Prostate gland (tissue), 2 donors: Measurements from ENCODE around the gene CCDC92B. TPM values are rescaled to one million over a fixed set of nuclear protein-coding genes. Genes with fewer than 3 reads are reported as not detected.

Experiments used
- DNase-seq: peaks from one replicate; pipeline ENCODE4 v3.0.0-alpha.2; 2019; ENCODE audit warnings: low spot score
- H3K27ac ChIP-seq, 2 donors: fragments of 200-600 bp; sonication (generic); 2 replicates each; pipeline ENCODE4 v1.5.1; 2017 to 2019
- H3K27me3 ChIP-seq: fragments of 200-600 bp; sonication (generic); replicated peaks from 2 replicates; pipeline ENCODE4 v1.5.1; 2019; ENCODE audit not compliant: insufficient read depth
- H3K36me3 ChIP-seq, 2 donors: fragments of 200-600 bp; sonication (generic); 1 replicate in 1 of 2; 2 replicates in 1 of 2; pipeline versions ENCODE4 v1.5.1 to v1.8.1; 2017 to 2019
- H3K4me1 ChIP-seq: fragments of 200-600 bp; sonication (generic); replicated peaks from 2 replicates; pipeline ENCODE4 v1.5.1; 2019
- H3K4me3 ChIP-seq, 2 donors: fragments of 200-600 bp; sonication (generic); 2 replicates each; pipeline ENCODE4 v1.5.1; 2017 to 2019
- H3K9me3 ChIP-seq: fragments of 200-600 bp; sonication (generic); 2 replicates; pipeline ENCODE4 v1.5.1; 2017
- POLR2A ChIP-seq: fragments of 450-650 bp; IDR thresholded peaks from one replicate; pipeline ENCODE4 v1.6.1; 2016; ENCODE audit warnings: antibody characterized with exemption, mild to moderate bottlenecking
- POLR2AphosphoS5 ChIP-seq: sonication (generic); formaldehyde crosslinking; IDR thresholded peaks from one replicate; pipeline ENCODE4 v1.6.1; 2017; ENCODE audit warnings: antibody characterized with exemption
- WGBS: methylation state at CpG from one replicate; pipeline ENCODE4 v1.1.5; 2018; 5-methylcytosine and 5-hydroxymethylcytosine counted together
- intact Hi-C: fragments of 100-400 bp; cut with DNase I; formaldehyde crosslinking; loops from one replicate; pipeline ENCODE4 v1.14.2; 2022
- total RNA-seq, 2 donors: library from RNA; depleted of rRNA; stranded (reverse); fragments of >200 nt; gene quantifications; one replicate each; pipeline ENCODE4 v1.1.0, GENCODE V29; 2016
- TF ChIP-seq, protein P1 (sequence below), 4 experiments: fragments of 200-600 bp in 2 of 4; fragments of 450-650 bp in 2 of 4; sonication (generic) in 2 of 4; IDR thresholded peaks; 1 replicate in 3 of 4; 2 replicates in 1 of 4; pipeline ENCODE4 v1.5.1; 2016 to 2019; ENCODE audit warnings: antibody characterized with exemption in 4 of 4, mild to moderate bottlenecking in 2 of 4, moderate library complexity in 2 of 4

The CCDC92B gene
- total RNA-seq, 2 donors from 2014 or later: 1.9 TPM; not detected in 1

- Histone ChIP-seq H3K4me3 (no peak overlapping the region), H3K36me3 (no peaks in the 10 kb centered on the region), H3K9me3 (no peaks in the 10 kb centered on the region), H3K4me1 (no peaks in the 10 kb centered on the region), H3K27me3 (no peaks in the 10 kb centered on the region), H3K27ac (no peak overlapping the region)
- 80% methylated on average over 10 of the region's 10 CpGs for WGBS
- intact Hi-C loops: no loop called here
- TF ChIP-seq, protein P1, sequence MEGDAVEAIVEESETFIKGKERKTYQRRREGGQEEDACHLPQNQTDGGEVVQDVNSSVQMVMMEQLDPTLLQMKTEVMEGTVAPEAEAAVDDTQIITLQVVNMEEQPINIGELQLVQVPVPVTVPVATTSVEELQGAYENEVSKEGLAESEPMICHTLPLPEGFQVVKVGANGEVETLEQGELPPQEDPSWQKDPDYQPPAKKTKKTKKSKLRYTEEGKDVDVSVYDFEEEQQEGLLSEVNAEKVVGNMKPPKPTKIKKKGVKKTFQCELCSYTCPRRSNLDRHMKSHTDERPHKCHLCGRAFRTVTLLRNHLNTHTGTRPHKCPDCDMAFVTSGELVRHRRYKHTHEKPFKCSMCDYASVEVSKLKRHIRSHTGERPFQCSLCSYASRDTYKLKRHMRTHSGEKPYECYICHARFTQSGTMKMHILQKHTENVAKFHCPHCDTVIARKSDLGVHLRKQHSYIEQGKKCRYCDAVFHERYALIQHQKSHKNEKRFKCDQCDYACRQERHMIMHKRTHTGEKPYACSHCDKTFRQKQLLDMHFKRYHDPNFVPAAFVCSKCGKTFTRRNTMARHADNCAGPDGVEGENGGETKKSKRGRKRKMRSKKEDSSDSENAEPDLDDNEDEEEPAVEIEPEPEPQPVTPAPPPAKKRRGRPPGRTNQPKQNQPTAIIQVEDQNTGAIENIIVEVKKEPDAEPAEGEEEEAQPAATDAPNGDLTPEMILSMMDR (IDR thresholded peaks at IDR 0.05): no peak
- TF ChIP-seq POLR2A (no peak), POLR2AphosphoS5 (no peak)
- no peak for DNase-seq
Observed at GRCh38 chr17:2731807-2732206, 17.6 kb downstream of the CCDC92B start.

DNA sequence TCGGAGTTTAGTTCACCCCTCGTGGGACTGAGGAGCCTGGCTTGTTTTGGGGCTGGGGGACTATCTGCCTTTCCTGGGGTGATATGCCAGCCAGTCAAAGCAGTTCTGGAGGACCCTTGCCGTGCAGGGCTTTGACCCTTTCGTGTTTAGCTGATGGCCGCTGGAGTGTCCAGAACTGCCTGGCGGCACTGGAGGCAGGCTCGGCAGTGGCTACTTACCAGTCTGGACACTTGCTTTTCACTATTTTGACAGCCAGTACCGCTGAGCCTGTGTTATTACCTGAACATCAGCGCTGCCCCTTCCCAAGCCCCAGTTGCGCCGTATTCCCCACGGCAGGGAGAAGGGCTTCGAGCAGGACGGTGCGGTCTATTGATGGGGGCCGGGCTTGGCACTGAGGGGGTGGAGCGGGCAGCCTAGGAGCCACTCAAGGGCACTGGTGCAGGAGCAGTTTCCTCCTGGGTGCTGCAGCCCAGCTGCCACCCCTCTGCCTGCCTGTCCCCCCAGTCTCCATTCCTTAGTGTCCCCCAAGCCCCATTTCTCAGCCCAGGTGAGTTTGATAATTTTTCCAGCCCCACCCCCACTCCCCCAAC, 18.6 kb downstream of the CCDC92B start:
- Histone ChIP-seq H3K27me3 (no peaks in the 10 kb centered on the region), H3K4me1 (no peaks in the 10 kb centered on the region), H3K27ac (no peak overlapping the region), H3K36me3 (no peaks in the 10 kb centered on the region), H3K9me3 (no peaks in the 10 kb centered on the region), H3K4me3 (no peak overlapping the region)
- TF ChIP-seq POLR2AphosphoS5: no peak
- TF ChIP-seq POLR2A: no peak
- TF ChIP-seq, protein P1 (IDR thresholded peaks at IDR 0.05): no peak
- intact Hi-C loops: no loop called here
- 76% methylated on average over 17 of the region's 17 CpGs for WGBS
- DNase-seq: no peak

DNA sequence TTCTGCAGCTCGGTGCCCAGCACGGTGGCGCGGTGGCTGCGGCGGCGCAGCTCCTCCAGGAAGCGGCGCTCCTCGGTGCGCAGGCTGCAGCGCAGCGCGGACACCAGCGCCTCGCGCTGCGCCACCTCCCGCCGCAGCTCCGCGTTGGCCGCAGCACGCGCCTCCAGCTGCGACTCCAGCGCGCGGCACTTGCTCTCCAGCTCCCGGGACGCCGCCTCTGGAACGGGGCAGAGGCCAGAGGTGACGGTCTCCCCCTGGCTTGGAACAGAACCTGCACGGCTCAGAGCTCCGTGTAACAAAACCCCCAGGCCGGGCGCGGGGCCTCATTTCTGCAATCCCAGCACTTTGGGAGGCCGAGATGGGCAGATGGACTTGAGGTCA, 24.7 kb downstream of the CCDC92B start:
- TF ChIP-seq, protein P1 (IDR thresholded peaks at IDR 0.05): peak in 2 of 4 experiments; percentile 22 to 47
- TF ChIP-seq POLR2AphosphoS5 (no peak), POLR2A (no peak)
- Histone ChIP-seq H3K27me3 (no peaks in the 10 kb centered on the region), H3K36me3 (no peaks in the 10 kb centered on the region), H3K4me3 (peak overlapping the region in 1 of 2 donors; percentile 8), H3K4me1 (no peaks in the 10 kb centered on the region), H3K27ac (no peak overlapping the region), H3K9me3 (no peaks in the 10 kb centered on the region)
- WGBS: 2% methylated on average over 18 of the region's 40 CpGs
- no peak for DNase-seq
- intact Hi-C loops: no loop called here

DNA sequence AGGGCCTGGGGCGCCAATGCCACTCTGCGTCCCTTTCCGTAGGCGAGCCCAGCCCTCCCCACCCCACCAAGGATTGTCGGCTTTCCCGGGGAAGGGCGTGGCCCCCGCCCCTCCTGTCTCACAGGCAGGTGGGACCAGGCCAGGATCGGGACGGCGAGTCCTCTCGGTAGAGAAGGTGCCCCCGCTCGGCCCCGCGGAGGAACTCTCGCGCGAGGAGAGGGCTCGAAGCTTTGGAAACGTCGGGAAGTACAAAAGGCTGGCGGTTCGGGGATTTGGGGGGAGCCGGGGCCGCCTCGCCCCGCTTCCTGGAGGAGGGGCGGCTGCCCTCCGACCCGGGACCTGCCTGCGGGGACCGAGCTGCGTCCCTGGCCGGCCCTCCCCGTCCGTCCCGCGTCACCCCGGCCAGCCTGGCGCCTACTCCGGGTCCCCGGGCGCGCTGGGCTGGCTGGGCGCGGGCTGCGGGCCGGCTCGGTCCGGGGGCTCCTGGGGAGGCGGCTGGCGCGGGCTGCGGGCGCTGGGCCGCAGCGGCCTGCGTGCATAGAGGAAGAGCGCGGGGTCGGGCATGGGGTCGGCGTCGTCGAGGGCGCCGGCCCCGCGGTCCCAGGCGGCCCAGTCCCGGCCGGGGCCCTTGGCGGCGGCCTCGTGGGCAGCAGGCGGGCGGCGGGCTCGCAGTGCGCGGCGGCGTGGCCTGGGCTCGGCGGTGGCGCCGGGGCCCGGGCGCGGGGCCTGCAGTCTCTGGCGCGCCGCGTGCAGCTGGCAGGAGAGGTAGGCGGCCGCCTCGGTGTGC, 25.3 kb downstream of the CCDC92B start:
- DNase-seq: no peak
- Histone ChIP-seq H3K9me3 (no peaks in the 10 kb centered on the region), H3K36me3 (no peaks in the 10 kb centered on the region), H3K4me3 (peak overlapping the region; percentile 8 to 14), H3K27ac (no peak overlapping the region), H3K27me3 (no peaks in the 10 kb centered on the region), H3K4me1 (no peaks in the 10 kb centered on the region)
- intact Hi-C loops: no loop called here
- 1% methylated on average over 41 of the region's 98 CpGs for WGBS
- TF ChIP-seq POLR2AphosphoS5 (no peak), POLR2A (no peak)
- TF ChIP-seq, protein P1 (IDR thresholded peaks at IDR 0.05): no peak
